GM23338 (cell line): ENCODE measurements around the gene ATOH8. TPM values are rescaled to one million over a fixed set of nuclear protein-coding genes. Genes with fewer than 3 reads are reported as not detected.

Experiments
- ATAC-seq: fragments of 200-7000 bp; cut with Tn5 transposase; 3 replicates; pipeline ENCODE4 v1.9.1; 2020
- DNase-seq: peaks from one replicate; pipeline ENCODE4 v3.0.0-alpha.2; 2015; ENCODE audit warnings: low spot score
- H2AFZ ChIP-seq: fragments of 200-600 bp; sonication (generic); 2 replicates; pipeline ENCODE4 v1.8.0; 2016; ENCODE audit warnings: antibody characterized with exemption, mild to moderate bottlenecking, moderate library complexity
- H3F3A ChIP-seq: fragments of 200-600 bp; sonication (generic); replicated peaks from 2 replicates; pipeline ENCODE4 v1.8.0; 2017; ENCODE audit warnings: antibody characterized with exemption, mixed run types, low read depth
- H3K27ac ChIP-seq: fragments of 200-600 bp; sonication (generic); 2 replicates; pipeline ENCODE4 v1.6.1; 2016; ENCODE audit warnings: low read depth
- H3K27me3 ChIP-seq: fragments of 200-600 bp; sonication (generic); 2 replicates; pipeline ENCODE4 v1.8.0; 2016; ENCODE audit warnings: mild to moderate bottlenecking, mixed run types, moderate library complexity; ENCODE audit not compliant: insufficient read depth
- H3K36me3 ChIP-seq: fragments of 200-600 bp; sonication (generic); 2 replicates; pipeline ENCODE4 v1.8.0; 2016; ENCODE audit warnings: mild to moderate bottlenecking; ENCODE audit not compliant: insufficient read depth
- H3K4me1 ChIP-seq: fragments of 200-600 bp; sonication (generic); 2 replicates; pipeline ENCODE4 v1.8.0; 2016; ENCODE audit warnings: mild to moderate bottlenecking, moderate library complexity; ENCODE audit not compliant: insufficient read depth
- H3K4me2 ChIP-seq: fragments of 200-600 bp; sonication (generic); 2 replicates; pipeline ENCODE4 v1.7.1; 2017; ENCODE audit warnings: mixed run types
- H3K4me3 ChIP-seq: fragments of 200-600 bp; sonication (generic); 2 replicates; pipeline ENCODE4 v1.6.1; 2016; ENCODE audit warnings: mixed run types
- H3K79me2 ChIP-seq: fragments of 200-600 bp; sonication (generic); replicated peaks from 2 replicates; pipeline ENCODE4 v1.8.0; 2017; ENCODE audit warnings: mild to moderate bottlenecking; ENCODE audit not compliant: insufficient read depth
- H3K9me2 ChIP-seq: fragments of 200-600 bp; sonication (generic); 2 replicates; pipeline ENCODE4 v1.8.0; 2017; ENCODE audit not compliant: insufficient read depth
- H4K20me1 ChIP-seq: fragments of 200-600 bp; sonication (generic); replicated peaks from 2 replicates; pipeline ENCODE4 v1.8.0; 2017; ENCODE audit warnings: mild to moderate bottlenecking; ENCODE audit not compliant: insufficient read depth
- H3K27ac Mint-ChIP-seq: 2 replicates; pipeline ENCODE4 v1.8.0; 2020; ENCODE audit warnings: inconsistent platforms, mild to moderate bottlenecking, moderate library complexity, mixed read lengths
- H3K27me3 Mint-ChIP-seq: 3 replicates; pipeline ENCODE4 v1.8.0; 2022; ENCODE audit warnings: low read depth, mild to moderate bottlenecking, moderate library complexity, mixed read lengths, inconsistent platforms; ENCODE audit not compliant: insufficient read depth, poor library complexity
- H3K36me3 Mint-ChIP-seq: 3 replicates; pipeline ENCODE4 v1.8.0; 2021; ENCODE audit warnings: low read depth, mild to moderate bottlenecking, inconsistent platforms, moderate library complexity, mixed read lengths
- H3K4me1 Mint-ChIP-seq: 3 replicates; pipeline ENCODE4 v1.8.0; 2020; ENCODE audit warnings: mild to moderate bottlenecking, inconsistent platforms, mixed read lengths
- H3K4me3 Mint-ChIP-seq: 3 replicates; pipeline ENCODE4 v1.8.0; 2021; ENCODE audit warnings: moderate library complexity, mild to moderate bottlenecking, inconsistent platforms, mixed read lengths
- H3K9me3 Mint-ChIP-seq: 3 replicates; pipeline ENCODE4 v1.8.0; 2020; ENCODE audit warnings: moderate library complexity, mild to moderate bottlenecking, inconsistent platforms, mixed read lengths
- CTCF ChIP-seq, 2 experiments: fragments of 200-600 bp in 1 of 2; sonication (generic) in 1 of 2; conservative IDR thresholded peaks; 2 replicates each; pipeline versions ENCODE4 v1.5.1 to v1.6.1; 2016 to 2017; ENCODE audit warnings: antibody characterized with exemption in 2 of 2, low read depth in 2 of 2, mild to moderate bottlenecking in 2 of 2, moderate library complexity in 1 of 2
- ETS1 ChIP-seq: IDR thresholded peaks from 2 replicates; pipeline ENCODE4 v1.6.1; 2016; ENCODE audit warnings: antibody characterized with exemption
- EZH2 ChIP-seq: fragments of 200-600 bp; sonication (generic); IDR thresholded peaks from one replicate; pipeline ENCODE4 v1.8.0; 2017; ENCODE audit warnings: antibody characterized with exemption, mild to moderate bottlenecking, low read depth; ENCODE audit not compliant: unreplicated experiment
- EZH2phosphoT487 ChIP-seq: fragments of 200-600 bp; sonication (generic); IDR thresholded peaks from one replicate; pipeline ENCODE4 v1.8.1; 2018; ENCODE audit warnings: antibody characterized with exemption; ENCODE audit not compliant: unreplicated experiment
- JUNB ChIP-seq: IDR thresholded peaks from one replicate; pipeline ENCODE4 v1.6.1; 2016; ENCODE audit warnings: antibody characterized with exemption; ENCODE audit not compliant: unreplicated experiment
- POLR2AphosphoS5 ChIP-seq: IDR thresholded peaks from 2 replicates; pipeline ENCODE4 v1.6.1; 2016; ENCODE audit warnings: antibody characterized with exemption, low read depth
- ZNF331 ChIP-seq: fragments of 250-450 bp; sonication (Bioruptor Pico); IDR thresholded peaks from 2 replicates; pipeline ENCODE4 v1.5.0; 2020; ENCODE audit warnings: low read depth, mild to moderate bottlenecking, moderate library complexity
- polyA plus RNA-seq: library from polyadenylated mRNA; unstranded; fragments of >200 nt; fragmentation: Nextera tagmentation; extraction: Ambion mirVana; gene quantifications from 2 replicates; pipeline ENCODE4 v1.2.1, GENCODE V29; 2016
- total RNA-seq: library from RNA; depleted of rRNA; stranded (reverse); fragments of >200 nt; shearing (Covaris generic); gene quantifications from 2 replicates; pipeline ENCODE4 v1.2.3, GENCODE V29; 2014

The ATOH8 gene
- total and polyA plus RNA-seq, 2 experiments from 2014 or later = 0.11 to 0.97 TPM

DNA sequence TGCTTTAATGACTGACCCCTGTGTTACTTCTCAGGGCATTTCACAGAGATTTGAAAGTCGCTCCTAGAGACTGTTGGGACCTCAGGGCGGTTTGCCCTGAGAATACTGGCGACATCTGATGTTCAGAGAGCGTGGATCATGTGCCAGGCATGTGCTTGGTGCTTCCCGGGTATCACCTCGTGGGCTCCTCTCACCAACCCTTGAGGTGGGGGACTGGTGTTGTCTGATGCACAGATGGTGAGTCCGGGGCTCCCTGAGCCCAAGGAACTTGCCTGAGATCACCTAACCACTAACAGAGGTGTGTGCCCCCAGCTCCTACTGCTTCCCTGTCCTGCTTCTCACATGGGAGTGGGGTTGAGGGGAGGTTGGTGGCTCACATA, 16.2 kb downstream of the ATOH8 start:
- H3K27me3 Mint-ChIP-seq = peaks cover 43% of the 10 kb centered on the region
- Histone ChIP-seq H3K9me2 (no peaks in the 10 kb centered on the region), H4K20me1 (no peaks in the 10 kb centered on the region), H3F3A (0 out of 2 replicates have a peak, but pooled peaks cover 2% of the 10 kb centered on the region), H3K4me1 (peaks cover 57% of the 10 kb centered on the region), H3K4me2 (no peak overlapping the region), H2AFZ (no peak overlapping the region), H3K79me2 (no peaks in the 10 kb centered on the region), H3K27me3 (peaks cover 51% of the 10 kb centered on the region), H3K27ac (no peak overlapping the region), H3K4me3 (no peak overlapping the region), H3K36me3 (no peaks in the 10 kb centered on the region)
- peaks cover 75% of the 10 kb centered on the region for H3K4me1 Mint-ChIP-seq
- H3K27ac Mint-ChIP-seq = no peak overlapping the region
- TF ChIP-seq POLR2AphosphoS5 (no peak), EZH2phosphoT487 (no peak), EZH2 (no peak), ETS1 (no peak), ZNF331 (CRISPR knock-in tag) (no peak), CTCF (conservative IDR thresholded peaks at IDR 0.05; ENCODE audit: low read depth in 2 of 2) (no peak; a peak in 1 of 4 replicates), JUNB (no peak)
- no peak overlapping the region; the same call in 2 of the 3 replicates for H3K4me3 Mint-ChIP-seq
- no peaks in the 10 kb centered on the region; the same call in 2 of the 3 replicates for H3K36me3 Mint-ChIP-seq
- H3K9me3 Mint-ChIP-seq = no peaks in the 10 kb centered on the region
- no peak for DNase-seq
- no peak for ATAC-seq

DNA sequence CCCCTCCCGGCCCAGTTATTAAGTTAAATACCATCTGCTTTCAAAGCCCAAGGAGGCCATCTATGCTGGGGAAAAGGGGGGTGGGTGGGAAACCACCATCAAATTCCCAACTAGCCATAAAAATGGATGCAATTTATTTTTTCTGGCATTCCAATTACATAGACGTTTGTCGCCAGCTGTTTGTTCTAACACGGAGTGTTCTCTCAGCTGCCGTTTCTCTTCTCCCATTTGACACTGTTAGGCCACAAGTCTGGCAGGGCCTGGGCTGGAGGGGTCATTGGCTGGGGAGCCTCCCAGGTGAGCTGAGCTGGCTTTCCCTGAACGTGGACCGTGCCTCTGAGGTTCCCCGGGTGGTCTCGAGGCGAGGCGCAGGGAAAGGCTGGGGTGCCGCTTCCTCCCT, 16.6 kb downstream of the ATOH8 start:
- Histone ChIP-seq H3K79me2 (no peaks in the 10 kb centered on the region), H3K4me2 (no peak overlapping the region), H3K27me3 (peaks cover 47% of the 10 kb centered on the region), H3K4me1 (peaks cover 53% of the 10 kb centered on the region), H3K36me3 (no peaks in the 10 kb centered on the region), H3F3A (0 out of 2 replicates have a peak, but pooled peaks cover 2% of the 10 kb centered on the region), H2AFZ (no peak overlapping the region), H3K4me3 (no peak overlapping the region), H4K20me1 (no peaks in the 10 kb centered on the region), H3K9me2 (no peaks in the 10 kb centered on the region), H3K27ac (no peak overlapping the region)
- H3K27ac Mint-ChIP-seq = no peak overlapping the region
- H3K4me1 Mint-ChIP-seq = peaks cover 71% of the 10 kb centered on the region
- no peak overlapping the region for H3K4me3 Mint-ChIP-seq
- no peak for DNase-seq
- TF ChIP-seq JUNB (no peak), EZH2phosphoT487 (no peak)
- H3K36me3 Mint-ChIP-seq = no peaks in the 10 kb centered on the region; the same call in 2 of the 3 replicates
- H3K27me3 Mint-ChIP-seq = peaks cover 41% of the 10 kb centered on the region
- no peaks in the 10 kb centered on the region for H3K9me3 Mint-ChIP-seq
- no peak for ATAC-seq
